ENCODE results near the gene TOPBP1. TPM values are rescaled to one million over a fixed set of nuclear protein-coding genes. Genes with fewer than 3 reads are reported as not detected.

Gene TOPBP1
- total and polyA plus RNA-seq, 2 of the 4 experiments (the other 2 are of a cell fraction), result 19.5 to 50.5 TPM

GRCh38 chr3:133709139-133709750 is 47.5 kb upstream of the TOPBP1 start:
- H3K4me2 ChIP-seq (ENCODE audit: low read depth, low read length), result no peak overlapping the region
- TF ChIP-seq ELK1 (IDR thresholded peaks at IDR 0.05; ENCODE audit: borderline replicate concordance, low read depth, low read length) (no peak), SMC3 (IDR thresholded peaks at IDR 0.05; ENCODE audit: low read depth, low read length) (no peak), MAFK (IDR thresholded peaks at IDR 0.05; ENCODE audit: low read depth, low read length) (no peak), CHD1 (IDR thresholded peaks at IDR 0.05; ENCODE audit: low read depth, low read length) (no peak), MAZ (IDR thresholded peaks at IDR 0.05; ENCODE audit: borderline replicate concordance, low read depth, low read length) (no peak), CEBPB (IDR thresholded peaks at IDR 0.05; ENCODE audit: low read depth, low read length) (no peak), RCOR1 (IDR thresholded peaks at IDR 0.05; ENCODE audit: insufficient replicate concordance, low read length) (no peak), USF2 (IDR thresholded peaks at IDR 0.05; ENCODE audit: low read depth, low read length) (no peak), CTCF (conservative IDR thresholded peaks at IDR 0.05; ENCODE audit: low read depth, low read length) (no peak), FOS (IDR thresholded peaks at IDR 0.05; ENCODE audit: low read depth, low read length) (no peak), POLR2A (IDR thresholded peaks at IDR 0.05; ENCODE audit: low read depth, low read length) (no peak), BHLHE40 (IDR thresholded peaks at IDR 0.05; ENCODE audit: low read depth, low read length) (no peak), RAD21 (IDR thresholded peaks at IDR 0.05; ENCODE audit: low read length) (no peak), RFX5 (IDR thresholded peaks at IDR 0.05; ENCODE audit: low read depth, low read length) (no peak), MXI1 (IDR thresholded peaks at IDR 0.05; ENCODE audit: borderline replicate concordance, low read depth, low read length) (no peak), NFE2L2 (IDR thresholded peaks at IDR 0.05; ENCODE audit: low read depth, low read length) (no peak)
- CTCF ChIA-PET, result no interaction called here
- no peak overlapping the region for H4K5ac ChIP-seq (ENCODE audit: low read depth, low read length)
- no peak overlapping the region for H2AK9ac ChIP-seq (replicated peaks; ENCODE audit: low read depth, low read length, poor library complexity)
- H3K9ac ChIP-seq (ENCODE audit: low read depth, low read length), result no peak overlapping the region
- H4K8ac ChIP-seq (ENCODE audit: low read depth in 2 of 2, low read length in 2 of 2), result no peak overlapping the region
- no peak overlapping the region for H3K23ac ChIP-seq (ENCODE audit: low read depth, low read length)
- in situ Hi-C loops (cut with MboI; ENCODE audit: low sequenced_read_pairs) (no loop called here), dilution Hi-C loops (cut with HindIII; ENCODE audit: low sequenced_read_pairs, unreplicated experiment) (no loop called here), intact Hi-C loops (cut with micrococcal nuclease) (no loop called here)
- H2BK20ac ChIP-seq (ENCODE audit: low read depth, low read length), result no peak overlapping the region
- no peak overlapping the region for H3K4me3 ChIP-seq (ENCODE audit: insufficient read depth, low read depth, low read length)
- H2BK5ac ChIP-seq (ENCODE audit: low read depth, low read length, poor library complexity, severe bottlenecking), result no peak overlapping the region
- no peak overlapping the region for H3K18ac ChIP-seq (ENCODE audit: low read depth, low read length)
- DNase-seq (no peak), ATAC-seq (ENCODE audit: low read depth) (no peak)
- H2BK15ac ChIP-seq (ENCODE audit: low read depth, low read length), result no peak overlapping the region
- H4K91ac ChIP-seq (ENCODE audit: insufficient read depth, low read depth, low read length), result no peak overlapping the region
- no peak overlapping the region for H3K14ac ChIP-seq (replicated peaks; ENCODE audit: low read depth, low read length)
- H4K20me1 ChIP-seq (ENCODE audit: insufficient read depth, low read length), result no peaks in the 10 kb centered on the region
- no peak overlapping the region for H3K56ac ChIP-seq (ENCODE audit: extremely low read depth, insufficient read depth, low read length)
- no TSS peak for BruUV-seq (replicated peaks)
- no peaks in the 10 kb centered on the region for H3K4me1 ChIP-seq (ENCODE audit: control insufficient read depth, insufficient read depth, low read length)
- H3K79me1 ChIP-seq (ENCODE audit: low read depth in 1 of 2, low read length in 2 of 2), result no peaks in the 10 kb centered on the region
- POLR2A ChIA-PET (ENCODE audit: unreplicated experiment), result no interaction called here
- H3K27me3 ChIP-seq (ENCODE audit: control insufficient read depth, insufficient read depth, low read length), result peaks cover 9% of the 10 kb centered on the region
- H3K9me1 ChIP-seq (ENCODE audit: insufficient read depth, low read length), result no peaks in the 10 kb centered on the region
- no peak overlapping the region for H3K27ac ChIP-seq (ENCODE audit: insufficient read depth, low read length)
- H2AK5ac ChIP-seq (ENCODE audit: low read depth, low read length), result no peak overlapping the region
- H3K9me3 ChIP-seq (ENCODE audit: control insufficient read depth, insufficient read depth, low read length), result no peaks in the 10 kb centered on the region
- H3K36me3 ChIP-seq (ENCODE audit: control insufficient read depth, insufficient read depth, low read length), result no peaks in the 10 kb centered on the region
- H3K4ac ChIP-seq (ENCODE audit: low read depth, low read length), result no peak overlapping the region
- no peak overlapping the region for H2AFZ ChIP-seq (replicated peaks; ENCODE audit: low read length, poor library complexity)
- H2BK120ac ChIP-seq (ENCODE audit: low read depth, low read length), result no peak overlapping the region
- no CpG with 5 or more reads among the region's 3 CpGs for WGBS, 2 experiments (ENCODE audit: extremely low coverage in 2 of 2, insufficient read length in 1 of 2)
